Lower leg skin (tissue), 4 donors: Measurements from ENCODE around the gene FRMD1. TPM values are rescaled to one million over a fixed set of nuclear protein-coding genes. Genes with fewer than 3 reads are reported as not detected.

ENCODE experiments used
- DNase-seq, 2 donors: peaks; one replicate each; pipeline ENCODE4 v3.0.0-alpha.2; 2019; ENCODE audit warnings: low spot score in 2 of 2
- H3K4me3 ChIP-seq: fragments of 200-600 bp; sonication (generic); 2 replicates; pipeline ENCODE4 v1.5.1; 2017; ENCODE audit warnings: mild to moderate bottlenecking, low read depth; ENCODE audit not compliant: poor library complexity, severe bottlenecking
- POLR2A ChIP-seq, 2 donors: fragments of 450-650 bp; IDR thresholded peaks; one replicate each; pipeline ENCODE4 v1.6.1; 2016 to 2017; ENCODE audit warnings: antibody characterized with exemption in 2 of 2, mild to moderate bottlenecking in 1 of 2, moderate library complexity in 1 of 2
- WGBS, 2 donors: methylation state at CpG; one replicate each; pipeline ENCODE4 v1.1.5; 2018; 5-methylcytosine and 5-hydroxymethylcytosine counted together
- intact Hi-C: fragments of 100-400 bp; cut with DNase I; formaldehyde crosslinking; loops from one replicate; pipeline ENCODE4 v1.15.0; 2023; ENCODE audit warnings: low total_unique reads
- total RNA-seq, 4 donors: library from RNA; depleted of rRNA; stranded (reverse); fragments of >200 nt; gene quantifications; one replicate each; pipeline ENCODE4 v1.1.0, GENCODE V29; 2016
- TF ChIP-seq, protein P1 (sequence below), 3 donors: fragments of 450-650 bp; IDR thresholded peaks; one replicate each; pipeline ENCODE4 v1.5.1; 2016; ENCODE audit warnings: antibody characterized with exemption in 3 of 3, mild to moderate bottlenecking in 3 of 3, moderate library complexity in 2 of 3

Gene FRMD1
- total RNA-seq, 4 donors from 2014 or later: 0.32 to 1.2 (median 0.72) TPM

DNA sequence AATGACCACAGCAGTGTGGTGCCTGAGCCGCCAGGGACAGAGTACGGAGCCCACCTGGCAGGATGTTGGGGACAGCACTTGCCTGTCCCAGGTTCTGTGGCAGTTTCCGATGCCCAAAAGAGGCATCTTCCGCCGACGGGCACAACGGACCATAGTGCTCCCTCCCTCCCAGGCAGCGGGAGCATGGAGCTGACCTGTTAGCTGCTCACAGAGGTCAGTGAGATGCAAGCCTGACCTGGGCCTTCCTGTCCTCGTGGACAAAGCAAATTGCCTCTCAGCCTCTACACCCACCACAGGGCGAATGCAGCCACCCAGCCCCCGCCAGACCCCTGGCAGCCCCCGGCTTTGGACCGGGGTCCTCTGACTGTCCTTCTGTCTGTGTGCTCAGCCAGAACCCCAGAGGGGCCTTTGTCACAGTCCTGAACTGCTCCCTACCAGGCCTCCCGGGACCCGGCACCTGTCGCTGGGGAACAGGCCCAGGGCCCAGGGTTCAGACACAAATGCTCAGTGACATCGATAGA lies 16.2 kb upstream of the FRMD1 start:
- TF ChIP-seq, protein P1, sequence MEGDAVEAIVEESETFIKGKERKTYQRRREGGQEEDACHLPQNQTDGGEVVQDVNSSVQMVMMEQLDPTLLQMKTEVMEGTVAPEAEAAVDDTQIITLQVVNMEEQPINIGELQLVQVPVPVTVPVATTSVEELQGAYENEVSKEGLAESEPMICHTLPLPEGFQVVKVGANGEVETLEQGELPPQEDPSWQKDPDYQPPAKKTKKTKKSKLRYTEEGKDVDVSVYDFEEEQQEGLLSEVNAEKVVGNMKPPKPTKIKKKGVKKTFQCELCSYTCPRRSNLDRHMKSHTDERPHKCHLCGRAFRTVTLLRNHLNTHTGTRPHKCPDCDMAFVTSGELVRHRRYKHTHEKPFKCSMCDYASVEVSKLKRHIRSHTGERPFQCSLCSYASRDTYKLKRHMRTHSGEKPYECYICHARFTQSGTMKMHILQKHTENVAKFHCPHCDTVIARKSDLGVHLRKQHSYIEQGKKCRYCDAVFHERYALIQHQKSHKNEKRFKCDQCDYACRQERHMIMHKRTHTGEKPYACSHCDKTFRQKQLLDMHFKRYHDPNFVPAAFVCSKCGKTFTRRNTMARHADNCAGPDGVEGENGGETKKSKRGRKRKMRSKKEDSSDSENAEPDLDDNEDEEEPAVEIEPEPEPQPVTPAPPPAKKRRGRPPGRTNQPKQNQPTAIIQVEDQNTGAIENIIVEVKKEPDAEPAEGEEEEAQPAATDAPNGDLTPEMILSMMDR (IDR thresholded peaks at IDR 0.05): no peak
- no peak for TF ChIP-seq POLR2A (IDR thresholded peaks at IDR 0.05)
- no peak overlapping the region for H3K4me3 ChIP-seq
- 91 to 93% methylated on average over 16 to 17 of the region's 17 CpGs for WGBS, 2 donors
- DNase-seq: no peak
- intact Hi-C loops: no loop called here

DNA sequence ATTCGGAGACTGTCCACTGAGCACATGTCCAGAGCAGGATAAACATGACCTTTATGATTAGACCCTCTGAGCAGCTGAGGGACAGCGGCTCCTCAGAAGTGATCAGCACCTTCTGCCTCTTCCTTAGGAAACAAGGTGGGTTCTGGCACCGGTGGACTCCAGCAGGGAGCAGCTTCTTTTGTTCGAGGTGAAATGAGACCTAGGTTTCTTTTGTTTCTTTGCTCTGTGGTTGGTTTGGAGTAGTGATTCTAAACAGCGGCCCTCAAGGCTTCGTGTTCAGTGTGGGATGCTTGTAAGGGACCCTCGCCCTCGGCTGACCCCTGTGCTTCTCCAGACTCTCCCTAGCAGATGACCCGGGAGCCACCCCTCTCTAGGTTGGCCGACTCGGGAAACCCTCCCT lies 14.6 kb upstream of the FRMD1 start:
- TF ChIP-seq, protein P1 (IDR thresholded peaks at IDR 0.05): no peak
- no peak for TF ChIP-seq POLR2A (IDR thresholded peaks at IDR 0.05)

DNA sequence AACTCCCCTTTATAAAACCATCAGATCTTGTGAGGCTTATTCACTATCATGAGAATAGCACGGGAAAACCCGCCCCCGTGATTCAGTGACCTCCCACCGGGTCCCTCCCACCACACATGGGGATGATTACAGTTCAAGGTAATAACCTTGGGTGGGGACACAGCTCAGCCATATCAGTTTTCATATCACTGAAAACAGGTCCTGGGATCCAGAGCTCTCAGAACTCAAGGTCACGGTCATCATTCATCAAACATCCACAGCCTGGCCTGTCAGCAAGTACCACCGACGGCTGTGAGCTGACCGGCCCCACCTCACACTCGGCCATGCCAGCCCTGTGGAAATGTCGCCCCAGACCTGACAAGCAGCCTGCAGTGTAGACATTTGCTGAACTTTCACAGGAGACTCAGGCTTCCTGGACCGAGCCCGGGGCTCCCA lies 14.1 kb upstream of the FRMD1 start:
- intact Hi-C loops: no loop called here
- no peak for TF ChIP-seq POLR2A (IDR thresholded peaks at IDR 0.05)
- TF ChIP-seq, protein P1 (IDR thresholded peaks at IDR 0.05): no peak
- 79 to 82% methylated on average over 12 of the region's 12 CpGs for WGBS, 2 donors
- no peak for DNase-seq
- H3K4me3 ChIP-seq: no peak overlapping the region

More for the DNA sequence above, 14.6 kb upstream of the FRMD1 start:
- DNase-seq: no peak
- WGBS, 2 donors: 90 to 92% methylated on average over 11 of the region's 11 CpGs
- H3K4me3 ChIP-seq: no peak overlapping the region
- intact Hi-C loops: no loop called here

DNA sequence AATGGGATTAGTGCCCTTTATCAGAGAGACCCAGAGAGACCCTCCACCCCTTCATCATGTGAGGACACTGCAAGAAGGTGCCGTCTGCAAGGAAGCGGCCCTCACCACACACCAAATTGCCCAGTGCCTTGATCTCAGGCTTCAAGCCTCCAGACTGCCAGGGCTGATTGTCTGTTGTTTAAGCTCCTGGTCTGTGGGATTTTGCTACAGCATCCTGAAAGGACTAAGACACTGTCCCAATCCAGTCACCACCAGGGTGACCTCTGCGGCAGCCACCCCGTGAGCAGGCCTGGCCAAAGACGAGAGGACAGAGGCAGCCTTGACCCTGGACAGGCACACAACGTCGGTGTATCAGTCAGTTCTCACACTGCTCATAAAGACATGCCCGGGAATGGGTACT lies 13.5 kb upstream of the FRMD1 start:
- no peak for DNase-seq
- H3K4me3 ChIP-seq: no peak overlapping the region
- intact Hi-C loops: no loop called here
- WGBS, 2 donors: 81 to 85% methylated on average over 8 of the region's 8 CpGs
- TF ChIP-seq POLR2A (IDR thresholded peaks at IDR 0.05): no peak
- TF ChIP-seq, protein P1 (IDR thresholded peaks at IDR 0.05): no peak

DNA sequence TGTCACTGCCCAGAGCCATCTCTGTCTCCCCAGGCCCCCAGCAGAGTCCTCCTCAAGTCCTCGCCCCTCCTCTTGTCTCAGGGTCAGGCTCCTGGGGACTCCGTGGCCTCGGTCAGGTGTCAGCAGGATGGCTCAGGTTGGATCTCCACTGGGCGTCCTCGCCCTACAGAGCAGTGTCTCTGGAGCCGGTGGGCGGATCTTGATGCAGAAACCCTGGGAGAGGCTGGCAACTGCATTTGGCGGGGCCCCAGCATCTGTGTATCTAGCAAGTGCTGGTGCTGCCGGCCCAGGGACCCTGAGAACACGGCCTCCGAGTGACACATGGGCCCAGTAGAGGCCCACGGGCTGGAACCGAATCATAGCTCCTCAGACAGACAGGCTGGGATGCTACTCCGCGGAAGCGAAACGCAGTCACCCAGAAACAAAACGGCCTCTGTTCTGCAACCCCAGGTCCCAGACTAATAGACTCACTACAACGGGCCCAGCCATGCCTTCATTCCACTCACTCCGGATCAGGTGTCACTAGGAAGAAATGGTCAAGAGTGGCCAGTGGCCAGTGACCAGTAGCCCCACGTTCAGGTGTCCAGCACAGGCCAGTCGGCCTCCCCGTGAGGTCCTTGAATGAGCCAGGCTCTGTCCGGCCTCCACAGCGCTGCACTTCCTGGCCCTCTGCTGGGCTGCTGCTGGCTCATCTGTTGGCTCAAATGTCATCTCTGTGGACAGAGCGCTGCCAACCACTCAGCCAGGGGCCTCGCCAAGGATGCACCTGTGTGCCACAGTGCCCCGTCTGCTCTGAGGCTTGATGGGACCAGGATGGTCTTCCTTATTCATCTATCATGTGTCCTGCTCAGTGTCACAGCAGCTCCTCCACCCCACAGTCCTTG lies 12.6 kb upstream of the FRMD1 start:
- 93 to 97% methylated on average over 26 to 28 of the region's 28 CpGs for WGBS, 2 donors
- intact Hi-C loops: no loop called here

More for the DNA sequence above, 12.6 kb upstream of the FRMD1 start:
- no peak overlapping the region for H3K4me3 ChIP-seq
- TF ChIP-seq, protein P1 (IDR thresholded peaks at IDR 0.05): no peak
- TF ChIP-seq POLR2A (IDR thresholded peaks at IDR 0.05): no peak
- no peak for DNase-seq
